AG20443 (cell line): ENCODE measurements around the gene CKAP2L.

ENCODE experiments used
- DNase-seq: peaks from one replicate; pipeline ENCODE4 v3.0.0; 2012; ENCODE audit warnings: low spot score, mixed read lengths

The CKAP2L gene

GRCh38 chr2:112762276-112762675 is 2.1 kb downstream of the CKAP2L start:
- no peak for DNase-seq

DNA sequence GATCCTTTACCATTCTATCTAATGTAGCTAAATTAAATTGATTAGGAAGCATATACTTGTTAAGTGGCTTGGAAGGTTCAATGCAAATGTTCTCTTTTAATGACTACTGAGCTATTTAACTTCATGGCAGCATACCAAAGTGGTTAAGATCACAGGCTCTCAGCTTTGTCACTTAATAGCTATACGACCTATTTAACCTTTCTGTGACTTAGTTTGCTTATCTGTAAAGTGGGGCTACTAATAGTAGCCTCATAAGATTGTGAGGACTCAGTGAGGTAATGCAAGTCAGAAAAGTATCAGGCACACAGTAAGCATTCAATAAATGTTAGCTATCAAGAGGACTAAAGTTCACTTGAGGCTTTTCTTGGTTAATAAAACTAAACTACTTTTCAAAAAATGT is 4.3 kb downstream of the CKAP2L start:
- no peak for DNase-seq

DNA sequence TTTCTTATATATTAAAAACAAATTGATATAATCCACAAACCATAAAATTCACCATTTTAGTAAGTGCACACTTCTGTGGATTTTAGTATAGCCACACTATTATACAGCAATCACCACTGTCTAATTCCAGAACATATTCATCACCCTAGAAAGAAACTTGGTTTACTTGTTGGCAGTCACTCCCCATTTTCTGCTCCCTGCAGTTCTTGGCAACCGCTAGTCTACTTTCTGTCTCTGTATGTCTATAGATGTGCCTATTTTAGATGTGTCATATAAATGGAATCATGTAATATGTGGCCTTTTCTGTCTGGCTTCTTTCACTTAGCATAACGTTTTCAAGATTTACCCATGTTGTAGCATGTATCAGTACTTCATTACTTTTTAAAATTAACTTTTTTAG is 5.7 kb downstream of the CKAP2L start:
- no peak for DNase-seq

DNA sequence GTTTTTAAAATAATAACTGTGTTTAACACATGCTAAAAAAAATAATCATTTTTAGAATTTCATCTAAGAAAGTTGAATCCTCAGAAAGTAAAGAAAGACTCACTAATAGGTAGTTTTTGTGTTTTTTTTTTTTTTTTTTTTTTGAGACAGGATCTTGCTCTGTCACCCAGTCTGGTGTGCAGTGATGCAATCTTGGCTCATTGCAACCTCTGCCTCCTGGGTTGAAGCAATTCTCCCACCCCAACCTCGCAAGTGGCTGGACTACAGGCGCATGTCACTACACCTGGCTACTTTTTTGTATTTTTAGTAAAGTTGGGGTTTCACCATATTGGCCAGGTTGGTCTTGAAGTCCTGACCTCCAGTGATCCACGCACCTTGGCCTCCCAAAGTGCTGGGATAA is 7.1 kb downstream of the CKAP2L start:
- DNase-seq, result no peak

DNA sequence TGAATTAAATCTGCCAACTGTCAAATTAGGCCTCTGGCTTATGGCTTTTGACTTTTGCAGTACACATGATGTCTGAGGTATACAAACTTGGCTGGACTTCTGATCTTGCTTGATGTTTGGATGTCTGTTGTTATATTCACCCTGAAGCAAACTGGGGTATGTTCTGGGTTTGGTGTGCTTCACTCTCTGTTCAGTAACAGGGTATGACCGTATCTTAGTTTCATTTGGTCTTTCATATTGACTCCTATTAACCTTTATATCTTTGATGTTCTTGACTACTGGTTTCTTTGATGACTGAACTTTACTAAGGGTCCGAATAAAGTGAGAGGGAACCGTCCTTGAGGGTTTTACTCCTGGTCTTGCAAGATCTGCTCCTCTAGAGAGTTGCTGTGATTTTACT is 8.2 kb downstream of the CKAP2L start:
- DNase-seq, result no peak

GRCh38 chr2:112755444-112755843 is 9.0 kb downstream of the CKAP2L start:
- DNase-seq, result no peak

DNA sequence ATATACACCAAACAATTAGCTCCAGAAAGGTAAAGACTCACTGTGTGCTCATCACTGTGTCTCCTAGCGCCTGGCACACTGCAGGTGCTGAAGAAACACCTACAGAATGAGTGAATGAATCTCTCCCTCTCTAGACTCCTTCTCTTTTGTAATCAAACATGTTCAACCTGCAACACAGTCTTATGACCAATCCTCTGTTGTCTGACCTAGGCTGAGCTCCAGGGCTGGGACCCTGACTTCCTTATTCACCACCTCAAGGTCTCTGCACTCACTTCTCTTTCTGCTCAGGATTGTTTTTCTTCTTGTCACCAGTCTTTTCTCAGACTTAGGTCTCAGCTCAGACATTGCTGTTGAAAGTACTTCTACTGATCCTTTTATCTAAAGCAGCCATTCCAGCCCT is 9.8 kb downstream of the CKAP2L start:
- DNase-seq, result no peak

GRCh38 chr2:112752667-112753066 is 11.7 kb downstream of the CKAP2L start:
- DNase-seq, result no peak

GRCh38 chr2:112751451-112752197 is 12.8 kb downstream of the CKAP2L start:
- DNase-seq, result no peak

DNA sequence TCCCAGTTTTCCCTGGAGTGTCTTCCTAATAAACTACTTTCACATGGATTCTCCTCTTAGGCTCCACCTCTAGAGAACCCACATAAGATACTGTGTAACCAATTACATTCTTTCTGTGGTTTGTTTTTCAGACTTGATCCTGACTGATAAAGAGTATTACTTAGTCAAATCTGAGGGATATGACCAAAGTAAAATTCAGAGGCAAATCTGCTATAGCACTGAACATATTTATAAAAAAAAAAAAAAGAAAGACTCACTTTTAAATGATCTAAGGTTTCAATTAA is 13.9 kb downstream of the CKAP2L start:
- peak; percentile 14 for DNase-seq

- peak; percentile 91 for DNase-seq
Measured at GRCh38 chr2:112749755-112750559, 14.5 kb downstream of the CKAP2L start.

DNA sequence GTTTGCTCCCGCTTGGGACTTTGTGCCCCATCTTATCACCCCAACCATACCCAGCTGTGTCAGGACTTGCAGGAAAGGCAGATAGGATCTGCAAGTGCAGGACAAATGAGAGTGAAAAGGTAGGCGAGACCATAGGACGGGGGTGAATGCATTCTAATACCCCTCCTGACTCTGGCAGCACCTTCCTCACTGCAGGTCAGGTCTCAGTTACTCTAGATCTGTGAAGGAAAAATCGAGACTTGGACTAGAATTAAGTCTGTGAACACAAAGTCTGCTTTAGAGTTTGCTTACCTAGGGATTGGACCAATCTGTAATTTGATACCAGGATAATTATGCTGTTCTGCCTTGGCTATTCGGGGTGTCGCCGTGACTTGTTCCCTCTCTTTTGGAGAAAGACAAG is 23.9 kb downstream of the CKAP2L start:
- no peak for DNase-seq

DNA sequence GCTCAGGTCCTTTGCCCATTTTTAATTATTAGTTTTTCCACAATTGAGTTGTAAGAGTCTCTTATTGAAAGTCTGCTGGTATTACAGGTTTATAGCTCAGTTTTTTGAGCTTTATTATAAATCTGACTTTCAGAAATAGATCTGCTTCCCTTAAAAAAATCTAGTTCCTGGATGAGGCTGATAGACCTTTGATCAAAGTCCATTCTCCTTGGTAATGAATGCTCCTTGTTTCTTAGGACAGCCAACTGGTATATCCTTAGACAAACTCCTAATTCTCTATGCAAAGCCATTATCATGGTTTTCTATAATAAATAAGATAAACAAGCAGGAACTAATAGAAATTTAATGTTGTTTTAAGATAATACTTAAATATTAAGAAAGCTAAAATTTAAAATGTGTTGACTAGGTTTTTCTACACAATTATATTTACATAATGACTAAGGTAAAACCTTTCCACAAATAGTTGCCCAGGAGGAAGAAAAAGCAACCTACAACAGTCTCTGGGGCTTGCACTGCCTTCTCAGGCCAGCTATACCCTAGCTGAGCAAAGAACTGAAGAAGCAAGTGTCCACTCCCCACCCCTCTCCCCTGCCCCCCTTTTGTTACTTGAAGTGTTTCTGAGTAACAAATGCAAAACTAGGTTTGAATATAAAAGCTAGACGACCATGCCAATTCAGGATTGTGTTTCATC is 26.7 kb downstream of the CKAP2L start:
- no peak for DNase-seq

GRCh38 chr2:112733871-112734270 is 30.5 kb downstream of the CKAP2L start:
- no peak for DNase-seq

DNA sequence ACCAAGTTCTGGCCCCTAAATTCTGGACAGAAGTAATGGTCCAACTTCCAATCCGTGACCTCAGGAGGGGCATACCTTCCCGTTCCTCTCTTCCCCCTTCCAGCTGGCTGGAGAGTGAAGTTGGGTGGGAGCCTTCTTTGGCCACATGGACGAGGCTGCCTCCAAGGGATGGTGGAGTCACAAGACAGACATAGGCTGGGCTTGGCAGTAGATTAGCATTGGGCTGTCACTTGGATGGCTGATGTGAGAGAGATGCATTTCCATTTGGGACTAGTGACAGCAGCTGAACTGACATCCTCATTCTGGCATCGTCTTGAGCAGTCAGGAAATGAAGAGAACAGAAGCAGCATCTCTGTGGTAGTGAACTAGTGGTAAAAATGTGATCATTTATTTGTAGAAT is 31.0 kb downstream of the CKAP2L start:
- DNase-seq, result no peak

GRCh38 chr2:112731479-112731878 is 32.9 kb downstream of the CKAP2L start:
- DNase-seq, result no peak

DNA sequence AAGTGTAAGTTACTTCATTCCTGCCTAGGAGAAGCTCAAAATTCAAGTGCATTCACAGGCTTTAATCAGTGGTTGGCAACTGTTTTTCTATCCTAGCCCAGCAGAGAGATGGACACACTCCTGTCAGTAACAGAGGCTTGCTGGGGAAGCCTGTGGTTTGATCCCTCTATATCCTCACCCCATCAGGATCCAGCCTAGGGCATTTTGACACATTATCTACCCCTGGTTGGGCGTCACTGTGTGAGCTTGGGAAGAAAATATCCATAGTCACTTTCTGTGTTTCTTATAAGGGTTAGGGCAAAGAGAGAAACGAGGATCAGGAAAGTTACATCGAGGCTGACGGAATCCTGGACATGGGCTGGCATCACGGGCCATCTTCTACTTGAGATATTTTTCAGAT is 33.6 kb downstream of the CKAP2L start:
- DNase-seq, result no peak

GRCh38 chr2:112730216-112730615 is 34.2 kb downstream of the CKAP2L start:
- DNase-seq, result no peak

DNA sequence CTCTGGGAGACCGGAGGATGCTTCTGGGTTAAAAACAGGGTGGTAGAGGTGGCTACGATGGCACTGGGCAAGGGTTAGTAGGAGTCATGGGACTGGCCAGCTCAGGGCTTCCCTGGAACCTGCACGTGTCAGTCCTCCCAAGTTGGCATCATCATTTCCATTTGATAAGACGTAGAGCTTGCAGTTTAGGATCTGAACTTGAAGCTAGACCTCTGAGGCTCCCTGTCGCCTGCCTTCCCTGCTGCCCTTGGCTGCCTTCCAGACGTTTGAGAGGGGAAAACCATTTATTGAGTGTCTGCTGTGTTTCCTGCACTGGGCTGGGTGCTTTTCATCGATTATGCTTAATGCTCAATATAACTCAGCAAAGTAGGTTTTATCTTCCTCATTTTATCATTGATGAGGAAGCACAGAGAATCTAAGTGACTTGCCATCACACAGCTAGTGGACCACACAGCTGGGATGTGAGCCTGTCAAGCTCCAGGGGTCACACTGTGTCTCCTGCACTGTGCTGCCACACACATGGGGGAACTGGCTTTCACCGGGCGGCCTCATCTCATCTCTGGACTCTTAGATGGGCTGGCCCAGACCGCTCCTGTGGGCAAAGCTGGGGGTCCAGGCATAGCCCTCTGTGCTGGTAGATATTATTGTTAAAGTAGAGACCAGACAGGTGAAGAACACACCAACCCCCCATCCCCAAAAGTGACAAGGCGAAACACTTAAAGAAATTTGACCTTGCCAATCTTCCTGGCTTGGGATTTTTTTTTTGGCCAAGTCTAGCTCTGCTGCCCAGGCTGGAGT is 35.8 kb downstream of the CKAP2L start:
- DNase-seq, result no peak

GRCh38 chr2:112728029-112728362 is 36.4 kb downstream of the CKAP2L start:
- DNase-seq, result no peak

GRCh38 chr2:112727276-112728028 is 37.0 kb downstream of the CKAP2L start:
- DNase-seq, result no peak
